HUDEP-2 (cell line): ENCODE results near the gene SLC46A1.

Experiments
- DNase-seq, 76 experiments: peaks; one replicate each; lab custom pipeline; 2025; ENCODE audit not compliant: unreplicated experiment in 76 of 76; lab: John Stamatoyannopoulos, UW

The SLC46A1 gene

DNA sequence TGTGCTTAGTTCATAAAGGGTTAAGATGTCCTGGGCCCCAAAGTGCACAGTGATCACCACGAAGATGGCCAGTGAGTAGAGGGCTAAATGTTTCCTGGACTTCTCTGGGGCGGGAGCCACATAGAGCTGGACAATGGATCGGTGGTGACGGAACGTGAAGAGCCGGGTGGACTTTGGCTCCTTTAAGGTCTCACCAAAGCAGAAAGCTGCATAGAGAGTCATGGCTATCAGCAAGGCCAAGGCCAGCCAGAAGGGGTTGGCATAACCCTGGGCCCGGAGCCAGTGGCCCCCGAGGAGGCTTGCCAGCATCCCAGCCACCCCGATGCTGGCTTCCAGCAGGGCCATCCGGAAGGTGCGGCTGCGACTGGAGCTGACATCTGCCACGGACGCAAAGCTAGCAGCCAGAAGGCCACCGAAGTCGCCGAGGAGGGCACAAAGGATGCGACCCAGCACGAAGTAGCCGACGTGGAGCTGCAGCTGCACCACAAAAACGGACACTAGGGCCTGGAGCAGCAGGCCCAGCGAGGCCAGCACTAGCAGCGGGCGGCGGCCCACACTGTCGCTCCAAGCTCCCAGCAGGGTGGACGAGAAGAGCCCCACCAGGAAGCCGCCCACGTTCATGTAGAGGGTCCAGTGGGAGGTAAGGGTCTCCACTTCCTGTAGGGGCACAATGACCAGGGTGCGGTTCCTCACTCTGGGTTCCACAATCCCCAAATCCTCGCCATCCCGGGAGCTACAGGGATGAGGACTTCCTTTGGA lies 1.0 kb downstream of the SLC46A1 start:
- DNase-seq, result no peak

DNA sequence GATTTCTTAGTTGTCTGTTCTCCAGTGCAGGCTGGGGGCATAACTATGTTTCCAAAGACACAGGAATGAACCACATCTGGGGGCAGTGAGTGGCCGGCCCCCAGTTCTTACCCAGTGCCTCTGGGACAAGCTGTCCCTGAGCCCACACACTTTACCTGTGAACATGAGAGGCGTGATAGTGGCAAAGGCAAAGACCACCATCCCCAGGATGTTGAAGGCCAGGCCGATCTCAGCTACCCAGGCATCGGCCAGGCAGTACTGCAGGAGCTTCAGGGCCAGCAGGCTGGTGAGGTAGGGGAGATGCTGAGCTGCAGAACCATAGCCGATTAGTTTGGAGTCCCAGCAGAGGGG lies 1.6 kb downstream of the SLC46A1 start:
- no peak for DNase-seq

DNA sequence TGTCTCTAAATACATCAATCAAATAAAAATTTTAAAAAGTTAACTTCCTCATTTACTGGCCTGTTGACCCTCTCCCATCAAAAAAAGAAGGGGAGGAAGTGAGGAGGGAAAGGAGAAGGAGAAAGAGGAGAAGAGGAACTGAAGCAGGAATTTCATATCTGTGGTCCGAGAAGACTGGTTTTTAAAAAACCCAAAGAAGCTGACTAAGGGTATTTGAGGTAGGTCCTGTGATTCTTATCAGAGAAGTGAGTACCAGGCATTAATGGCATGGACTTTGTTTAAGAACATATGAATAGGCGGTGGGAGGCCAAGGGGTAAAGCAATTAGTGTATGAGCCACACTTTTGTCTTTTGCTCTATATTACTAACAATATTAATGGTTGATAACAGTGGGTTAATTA lies 2.0 kb downstream of the SLC46A1 start:
- DNase-seq, result no peak

DNA sequence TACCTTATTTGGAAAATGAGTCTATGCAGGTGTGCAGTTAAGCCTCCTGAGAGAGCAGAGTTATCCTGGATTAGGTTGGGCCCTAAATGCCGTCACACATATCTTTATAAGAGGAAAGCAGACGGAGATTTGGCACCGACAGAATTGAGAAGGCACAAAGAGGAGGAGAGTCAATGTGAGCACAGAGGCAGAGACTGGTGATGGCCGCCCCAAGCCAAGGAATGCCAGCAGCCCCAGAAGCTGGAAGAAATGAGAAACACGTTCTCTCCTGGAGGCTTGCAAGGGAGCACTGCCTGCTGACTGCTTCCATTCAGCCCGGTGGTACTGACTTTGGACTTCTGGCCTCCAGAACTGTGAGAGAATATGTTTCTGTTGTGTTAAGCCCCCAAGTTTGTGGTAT lies 3.2 kb downstream of the SLC46A1 start:
- DNase-seq, result no peak

DNA sequence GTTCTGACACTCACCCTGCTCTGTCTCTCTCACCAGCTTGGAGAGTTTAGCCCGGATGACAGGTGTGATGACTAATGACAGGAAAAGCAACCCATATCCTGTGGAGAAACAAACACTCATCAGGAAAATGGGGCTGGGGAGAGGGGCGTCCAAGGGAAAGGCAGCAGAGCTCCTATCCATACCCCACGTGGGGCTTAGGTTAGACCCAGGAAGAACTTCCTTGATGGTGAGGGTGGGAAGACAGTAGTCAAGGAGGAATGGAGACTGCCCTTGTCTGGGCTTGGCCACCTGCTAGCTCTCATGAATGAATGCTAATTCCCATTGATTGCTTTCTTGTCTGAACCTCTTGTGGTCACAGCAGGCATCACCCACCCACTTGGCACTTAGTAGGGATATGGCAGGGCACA lies 3.8 kb downstream of the SLC46A1 start:
- DNase-seq, result no peak

DNA sequence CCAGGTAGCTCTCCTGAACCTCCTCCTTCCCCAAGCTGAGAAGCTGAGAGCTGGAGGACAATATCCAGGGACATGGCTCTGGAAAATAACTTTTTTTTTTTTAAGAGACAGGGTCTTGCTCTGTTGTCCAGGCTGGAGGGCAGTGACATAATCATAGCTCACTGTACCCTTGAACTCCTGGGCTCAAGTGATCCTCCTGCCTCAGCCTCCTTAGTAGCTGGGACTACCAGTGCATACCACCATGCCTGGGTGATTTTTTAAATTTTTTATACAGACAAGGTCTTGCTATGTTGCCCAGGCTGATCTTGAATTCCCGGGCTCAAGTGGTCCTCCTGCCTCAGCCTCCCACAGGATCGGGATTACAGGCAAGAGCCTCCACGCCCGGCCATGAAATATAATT lies 6.2 kb downstream of the SLC46A1 start:
- DNase-seq, result no peak

DNA sequence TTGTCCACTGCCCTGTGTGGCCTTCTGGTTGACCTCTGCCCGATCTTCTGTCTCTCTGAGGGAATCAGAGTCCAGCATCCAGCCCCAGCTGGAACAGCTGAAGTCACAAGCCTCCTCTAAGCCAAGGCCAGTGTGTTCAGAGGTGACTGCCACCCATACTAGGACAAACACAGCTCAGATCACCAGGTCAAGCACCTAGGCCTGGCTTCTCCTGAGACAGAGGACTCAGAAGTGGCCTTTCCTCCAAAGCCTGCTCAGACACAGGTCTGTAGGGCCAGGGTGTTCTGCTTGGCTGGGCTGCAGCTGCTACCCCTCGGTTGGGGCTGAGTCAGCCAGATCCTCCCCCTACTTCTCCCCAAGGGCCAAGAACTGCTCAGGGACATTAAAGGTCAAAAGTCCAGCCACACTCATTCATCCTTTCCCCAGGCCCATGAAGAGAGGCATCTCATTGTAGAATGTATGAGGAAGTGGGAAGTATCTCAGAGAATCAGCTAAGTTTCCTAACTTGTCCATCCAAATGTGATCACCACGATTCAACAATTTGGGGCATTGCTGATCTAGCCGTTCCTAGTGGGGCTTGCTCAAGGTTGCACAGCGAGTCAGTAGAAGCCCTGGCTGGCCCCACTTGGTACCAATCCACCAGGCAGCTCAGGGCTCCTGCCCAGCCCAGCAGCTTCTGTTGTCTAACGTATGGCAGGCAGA lies 7.6 kb downstream of the SLC46A1 start:
- DNase-seq, result no peak

DNA sequence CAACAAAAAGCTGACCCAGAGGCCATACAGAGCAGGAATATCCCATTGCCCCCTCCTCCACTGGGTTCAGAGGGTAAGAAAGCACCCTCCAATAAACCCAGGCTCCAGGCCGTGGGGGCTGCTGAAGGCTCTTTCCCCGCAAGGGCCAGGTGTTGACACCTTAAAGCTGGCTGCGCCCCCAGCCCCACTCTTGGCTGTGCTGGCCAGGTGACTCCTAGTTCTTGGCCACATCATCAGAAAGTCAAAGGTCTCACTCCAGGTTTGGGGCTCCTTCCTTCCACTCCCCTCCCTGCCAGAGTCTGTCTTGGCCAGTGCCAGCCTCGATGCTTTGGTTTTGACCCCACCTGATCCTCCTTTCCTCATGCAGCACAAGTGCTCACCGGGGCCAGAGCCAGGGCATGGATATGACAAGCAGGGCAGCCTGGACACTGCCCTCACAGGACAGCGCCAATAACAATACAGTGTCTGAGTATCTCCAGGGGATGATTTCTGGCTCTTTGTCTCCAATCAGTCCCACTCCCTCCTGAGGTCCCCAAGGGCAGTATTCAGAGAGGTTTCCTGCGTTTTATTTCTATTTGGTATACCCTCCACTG lies 8.2 kb downstream of the SLC46A1 start:
- no peak for DNase-seq

DNA sequence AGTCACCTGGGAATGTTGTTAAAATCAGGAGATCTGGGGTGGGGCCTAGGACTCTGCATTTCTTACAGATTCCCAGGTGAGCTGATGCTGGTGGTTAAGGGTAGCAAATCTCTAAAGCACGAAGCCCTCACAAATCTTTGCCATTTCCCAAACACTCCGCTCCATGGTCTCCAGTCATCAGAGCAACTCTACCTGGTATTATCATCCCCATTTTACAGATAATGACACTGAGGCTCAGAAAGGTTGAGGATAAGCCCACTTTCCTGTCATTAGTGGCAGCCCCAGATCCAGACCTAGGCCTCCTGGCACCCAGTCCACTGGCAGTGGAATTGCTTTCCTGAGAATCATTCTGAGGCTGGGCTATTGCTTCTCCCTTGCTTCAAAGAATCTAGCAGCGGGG lies 8.7 kb downstream of the SLC46A1 start:
- no peak for DNase-seq

DNA sequence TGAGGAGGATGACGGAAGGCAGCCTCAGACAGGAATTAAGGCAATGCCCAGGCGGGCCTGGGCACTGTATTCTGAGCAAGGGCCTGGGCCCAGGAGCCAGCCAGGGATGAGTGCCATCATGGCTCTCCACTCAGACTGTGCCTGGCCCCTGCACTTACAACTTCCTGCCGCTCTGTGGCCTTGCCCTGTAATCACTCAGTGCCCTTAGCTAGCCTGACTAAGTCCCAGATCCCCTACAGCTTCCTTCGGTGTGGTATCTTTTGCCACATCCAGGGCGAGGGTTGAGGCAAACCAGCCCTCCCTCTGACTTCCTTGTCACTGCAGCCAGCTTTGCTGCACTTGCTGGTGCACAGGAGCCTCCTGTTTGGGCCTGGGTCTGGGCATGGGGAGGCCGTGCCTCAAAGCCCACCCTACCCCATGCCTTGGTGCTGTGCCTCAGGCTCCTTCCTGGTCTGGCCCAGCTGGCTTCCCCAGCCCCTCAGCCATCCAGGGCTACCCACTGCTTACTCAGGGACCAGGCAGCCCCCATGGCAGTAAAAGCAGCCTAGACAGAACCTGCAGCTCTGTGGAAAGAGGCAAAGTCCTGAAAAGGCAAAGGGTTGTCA lies 9.3 kb downstream of the SLC46A1 start:
- no peak for DNase-seq

DNA sequence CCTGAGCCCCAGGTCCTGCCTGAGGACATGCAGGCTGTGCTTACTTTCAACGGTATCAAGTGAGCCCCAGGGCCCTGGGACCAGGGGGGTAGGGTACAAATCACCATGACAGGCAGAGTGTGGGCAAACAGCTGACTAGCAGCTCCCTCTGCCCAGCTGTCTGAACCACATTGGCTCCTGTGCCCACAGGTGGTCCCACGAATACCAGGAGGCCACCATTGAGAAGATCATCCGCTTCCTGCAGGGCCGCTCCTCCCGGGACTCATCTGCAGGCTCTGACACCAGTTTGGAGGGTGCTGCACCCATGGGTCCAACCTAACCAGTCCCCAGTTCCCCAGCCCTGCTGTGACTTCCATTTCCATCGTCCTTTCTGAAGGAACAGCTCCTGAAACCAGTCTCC lies 10.0 kb downstream of the SLC46A1 start:
- no peak for DNase-seq

DNA sequence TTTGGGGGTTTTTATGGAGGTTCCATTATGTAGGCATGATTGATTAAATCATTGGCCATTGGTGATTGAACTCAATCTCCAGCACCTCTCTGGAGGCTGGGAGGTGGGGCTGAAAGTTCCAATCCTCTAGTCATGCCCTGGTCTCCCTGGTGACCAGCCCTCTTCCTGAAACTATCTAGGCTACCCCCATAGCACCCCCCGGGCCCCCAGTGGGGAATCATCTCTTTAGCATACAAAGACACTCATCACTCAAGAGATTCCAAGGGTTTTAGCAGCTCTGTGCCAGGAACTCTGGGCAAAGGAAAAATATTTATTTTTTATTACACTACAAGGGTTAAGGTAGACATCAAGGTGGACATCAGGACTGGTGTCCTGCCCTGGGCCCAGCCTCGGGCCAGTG lies 10.6 kb downstream of the SLC46A1 start:
- no peak for DNase-seq

DNA sequence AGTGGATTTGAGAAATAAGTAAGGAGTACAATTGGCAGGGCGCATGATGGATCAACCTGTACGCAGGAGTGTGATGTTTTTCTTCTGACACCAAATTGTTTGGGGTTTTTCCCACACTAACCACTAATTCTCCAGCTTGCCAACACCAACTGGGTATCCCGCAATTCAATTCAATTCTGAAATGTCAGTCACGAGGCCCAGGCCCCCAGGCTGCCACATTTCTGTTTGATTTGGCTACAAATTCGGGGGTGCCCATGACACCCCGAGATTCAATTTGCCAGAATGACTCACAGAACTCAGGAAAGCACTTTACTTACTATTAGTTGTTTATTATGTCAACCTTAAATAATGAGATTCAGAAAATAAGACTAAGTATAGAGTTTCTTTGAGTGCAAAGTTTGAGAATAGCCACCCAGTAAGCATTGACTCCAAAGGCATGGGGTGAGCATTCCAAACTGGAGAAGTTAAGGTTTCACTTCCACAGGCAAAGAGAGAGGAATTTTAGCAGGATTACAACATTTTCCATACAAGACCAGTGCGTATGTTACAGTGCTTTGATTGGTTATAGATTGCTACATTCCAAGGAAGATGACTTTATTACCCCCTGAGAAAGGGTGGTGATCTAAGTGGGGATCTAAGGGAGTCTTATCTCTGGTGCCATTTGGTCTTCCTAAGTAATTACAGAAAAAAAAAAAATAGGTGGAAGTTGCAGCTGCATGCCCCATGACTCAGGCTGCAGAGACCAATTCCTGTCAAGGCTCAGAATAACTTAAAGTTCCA lies 11.5 kb downstream of the SLC46A1 start:
- DNase-seq, result no peak

DNA sequence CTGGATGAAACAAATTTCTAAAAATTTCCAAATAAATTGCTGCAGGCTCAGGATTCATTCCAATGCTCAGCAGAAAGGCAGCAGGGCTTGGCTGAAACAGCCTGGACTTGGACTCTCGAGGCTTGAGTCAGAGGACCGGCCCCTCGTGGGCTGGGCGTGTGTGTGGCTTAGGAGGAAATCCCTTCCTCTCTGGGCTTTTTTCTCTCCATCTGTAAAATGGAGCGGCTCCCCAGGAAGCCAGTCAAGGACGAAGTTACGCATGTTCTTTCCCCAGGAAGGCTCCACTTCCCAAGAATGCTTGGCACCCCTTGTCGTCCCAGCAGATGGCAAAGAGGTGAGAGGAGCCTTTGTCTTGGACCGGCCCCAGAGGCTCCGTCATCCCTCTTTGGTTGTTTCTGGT lies 13.5 kb downstream of the SLC46A1 start:
- DNase-seq, result no peak

DNA sequence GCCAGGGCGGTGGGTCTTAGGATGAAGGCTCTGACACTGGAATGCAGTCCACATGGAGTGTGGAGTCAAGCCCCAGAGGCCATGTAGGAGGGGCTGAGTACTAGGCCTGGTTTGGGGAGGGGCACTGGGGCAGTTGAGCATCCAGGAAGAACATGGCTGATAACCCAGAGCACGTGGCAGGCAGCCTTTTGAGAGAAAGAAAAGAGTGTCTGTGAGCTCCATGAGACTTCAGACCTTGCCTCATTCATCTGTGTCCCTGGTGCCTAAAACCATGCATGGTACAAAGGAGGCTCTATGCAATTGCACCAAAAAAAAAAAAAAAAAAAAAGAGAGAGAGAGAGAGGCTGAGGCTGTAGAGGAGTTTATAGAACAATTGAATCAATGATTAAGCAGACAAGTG lies 14.6 kb downstream of the SLC46A1 start:
- no peak for DNase-seq

DNA sequence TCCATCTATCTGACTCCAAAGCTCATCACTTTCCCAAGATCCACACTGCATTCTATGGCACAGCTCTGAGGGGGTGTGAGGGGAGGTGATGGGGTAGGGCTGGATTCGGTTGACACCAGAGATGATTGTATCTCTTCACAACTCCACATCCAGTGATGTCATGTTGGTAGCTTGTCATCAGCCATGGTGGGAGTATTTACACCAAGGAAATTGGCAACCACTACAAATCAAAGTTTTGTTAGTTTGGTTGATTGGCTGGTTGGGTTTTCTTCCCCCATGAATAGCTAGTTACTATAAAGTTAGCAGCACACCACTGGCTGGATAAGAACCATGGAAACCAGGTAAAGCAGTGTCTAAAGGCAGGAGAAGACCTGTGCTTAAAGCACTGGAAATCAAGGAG lies 15.0 kb downstream of the SLC46A1 start:
- no peak for DNase-seq

DNA sequence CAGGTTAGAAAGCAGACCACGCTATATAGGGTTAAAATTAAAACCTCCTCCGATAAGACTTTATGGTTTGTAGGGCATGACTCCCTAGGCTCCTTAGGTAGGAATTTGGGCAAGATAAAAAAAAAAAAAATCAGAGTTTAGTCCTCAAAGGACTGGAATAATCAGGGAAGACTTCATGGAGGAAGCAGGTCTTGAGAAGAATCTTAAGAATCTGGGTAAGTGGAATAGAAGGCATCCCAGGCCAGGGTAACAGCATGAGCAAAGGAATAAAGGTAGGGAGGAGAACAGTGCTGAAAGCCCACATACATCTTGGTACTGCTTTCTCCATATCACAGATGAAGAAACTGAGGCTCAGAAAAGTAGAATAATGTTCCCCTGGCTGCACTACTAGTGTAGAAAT lies 15.4 kb downstream of the SLC46A1 start:
- no peak for DNase-seq

DNA sequence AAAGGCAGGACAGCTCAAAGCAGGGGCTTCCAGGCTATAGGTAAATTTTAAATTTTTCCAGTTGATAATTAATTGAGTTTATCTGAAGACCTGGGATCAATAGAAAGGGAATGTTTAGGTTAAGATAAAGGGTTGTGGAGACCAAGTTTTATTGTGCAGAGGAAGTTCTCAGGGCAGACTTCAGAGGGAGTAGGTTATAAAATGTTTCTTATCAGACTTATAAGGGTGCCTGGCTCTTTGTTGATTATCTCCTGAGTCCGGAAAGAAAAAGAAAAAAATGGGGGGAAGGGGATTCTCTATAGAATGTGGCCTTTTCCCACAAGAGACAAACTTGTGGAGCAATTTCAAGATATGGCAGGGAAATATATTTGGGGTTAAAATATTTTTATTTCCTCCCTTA lies 15.9 kb downstream of the SLC46A1 start:
- no peak for DNase-seq

DNA sequence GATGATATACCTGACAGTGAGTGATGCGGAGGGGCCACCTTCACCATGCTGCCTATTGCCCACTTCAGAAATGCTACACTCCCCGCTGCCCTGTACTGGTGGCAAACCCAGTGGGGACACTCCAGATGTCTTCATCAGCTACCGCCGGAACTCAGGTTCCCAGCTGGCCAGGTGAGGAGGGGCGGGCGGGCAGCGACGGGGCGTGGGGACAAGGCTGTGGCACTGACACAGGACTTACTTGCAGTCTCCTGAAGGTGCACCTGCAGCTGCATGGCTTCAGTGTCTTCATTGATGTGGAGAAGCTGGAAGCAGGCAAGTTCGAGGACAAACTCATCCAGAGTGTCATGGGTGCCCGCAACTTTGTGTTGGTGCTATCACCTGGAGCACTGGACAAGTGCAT lies 17.9 kb downstream of the SLC46A1 start:
- DNase-seq, result no peak

DNA sequence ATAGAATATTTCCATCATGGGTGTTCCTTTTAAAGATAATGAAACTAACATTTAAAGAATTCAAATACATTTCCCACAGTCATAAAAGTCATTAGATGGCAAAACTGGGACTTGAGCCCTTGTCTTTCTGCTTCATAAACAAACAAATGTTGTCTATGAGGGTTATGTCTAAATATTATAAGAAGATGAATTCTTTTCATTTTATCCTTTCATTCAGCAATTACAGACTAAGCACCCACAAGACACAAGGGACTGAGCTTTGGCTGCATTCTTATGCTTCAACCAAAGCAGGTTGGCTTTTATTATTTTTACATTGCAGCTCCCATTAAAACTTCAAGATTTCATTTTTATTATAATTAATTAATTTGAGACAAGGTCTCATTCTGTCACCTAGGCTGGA lies 19.6 kb downstream of the SLC46A1 start:
- DNase-seq, result no peak

DNA sequence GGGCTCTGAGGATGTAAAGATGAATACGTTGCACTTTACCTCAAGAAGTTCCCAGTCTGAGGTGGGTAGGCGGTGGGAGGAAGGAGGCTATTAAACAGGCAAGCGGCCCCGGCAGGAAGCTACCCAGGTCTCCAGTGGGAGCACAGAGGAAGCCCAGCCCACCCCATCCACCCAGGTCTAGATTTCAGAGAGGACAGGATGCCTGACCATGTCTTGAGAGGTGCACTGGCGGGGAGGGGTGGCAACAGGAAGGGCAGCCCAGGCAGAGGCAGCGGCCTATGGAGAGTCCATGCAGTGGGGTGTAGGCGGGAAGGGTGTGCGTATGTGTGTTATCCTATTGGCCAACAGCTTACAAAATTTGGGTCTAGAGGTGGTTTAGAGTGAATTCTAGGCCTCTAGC lies 20.6 kb downstream of the SLC46A1 start:
- no peak for DNase-seq
